HEK293 (cell line): ENCODE measurements around the gene ME3.
"Not testable (repeated sequence)": the region's sequence is repeated elsewhere in the genome, so short reads cannot be mapped to it uniquely, and the experiment has no call there.

ENCODE experiments used
- BCL11B ChIP-seq: fragments of 450-650 bp; formaldehyde crosslinking; IDR thresholded peaks from 2 replicates; pipeline ENCODE4 v1.5.1; 2016; ENCODE audit warnings: low read depth, missing biosample characterization, missing genetic modification characterization
- OVOL3 ChIP-seq: fragments of 450-650 bp; formaldehyde crosslinking; IDR thresholded peaks from 2 replicates; pipeline ENCODE4 v1.5.1; 2016; ENCODE audit warnings: missing biosample characterization, missing genetic modification characterization
- SP7 ChIP-seq: fragments of 450-650 bp; formaldehyde crosslinking; IDR thresholded peaks from 2 replicates; pipeline ENCODE4 v1.5.1; 2016; ENCODE audit warnings: missing biosample characterization, missing genetic modification characterization
- ZNF211 ChIP-seq: fragments of 450-650 bp; formaldehyde crosslinking; IDR thresholded peaks from 2 replicates; pipeline ENCODE4 v1.5.1; 2016; ENCODE audit warnings: low read depth, missing biosample characterization, missing genetic modification characterization
- ZNF394 ChIP-seq: fragments of 450-650 bp; formaldehyde crosslinking; IDR thresholded peaks from 2 replicates; pipeline ENCODE4 v1.5.1; 2016; ENCODE audit warnings: missing biosample characterization, missing genetic modification characterization, mild to moderate bottlenecking, moderate library complexity, borderline replicate concordance
- ZNF629 ChIP-seq: fragments of 450-650 bp; formaldehyde crosslinking; IDR thresholded peaks from 2 replicates; pipeline ENCODE4 v1.5.1; 2017; ENCODE audit warnings: missing biosample characterization, missing genetic modification characterization
- TF ChIP-seq, protein P1 (sequence below): fragments of 450-650 bp; formaldehyde crosslinking; IDR thresholded peaks from 2 replicates; pipeline ENCODE4 v1.5.1; 2016; ENCODE audit warnings: missing biosample characterization, missing genetic modification characterization
- TF ChIP-seq, protein P2 (sequence below): fragments of 450-650 bp; formaldehyde crosslinking; IDR thresholded peaks from 2 replicates; pipeline ENCODE4 v1.5.1; 2016; ENCODE audit warnings: missing biosample characterization, missing genetic modification characterization
- TF ChIP-seq, protein P3 (sequence below): fragments of 450-650 bp; formaldehyde crosslinking; IDR thresholded peaks from 2 replicates; pipeline ENCODE4 v1.5.1; 2016; ENCODE audit warnings: missing biosample characterization, missing genetic modification characterization
- TF ChIP-seq, protein P4 (sequence below): fragments of 450-650 bp; formaldehyde crosslinking; IDR thresholded peaks from 2 replicates; pipeline ENCODE4 v1.5.1; 2017; ENCODE audit warnings: missing biosample characterization, missing genetic modification characterization
- TF ChIP-seq, protein P5 (sequence below): fragments of 450-650 bp; formaldehyde crosslinking; IDR thresholded peaks from 2 replicates; pipeline ENCODE4 v1.5.1; 2016; ENCODE audit warnings: missing biosample characterization, missing genetic modification characterization

DNA sequence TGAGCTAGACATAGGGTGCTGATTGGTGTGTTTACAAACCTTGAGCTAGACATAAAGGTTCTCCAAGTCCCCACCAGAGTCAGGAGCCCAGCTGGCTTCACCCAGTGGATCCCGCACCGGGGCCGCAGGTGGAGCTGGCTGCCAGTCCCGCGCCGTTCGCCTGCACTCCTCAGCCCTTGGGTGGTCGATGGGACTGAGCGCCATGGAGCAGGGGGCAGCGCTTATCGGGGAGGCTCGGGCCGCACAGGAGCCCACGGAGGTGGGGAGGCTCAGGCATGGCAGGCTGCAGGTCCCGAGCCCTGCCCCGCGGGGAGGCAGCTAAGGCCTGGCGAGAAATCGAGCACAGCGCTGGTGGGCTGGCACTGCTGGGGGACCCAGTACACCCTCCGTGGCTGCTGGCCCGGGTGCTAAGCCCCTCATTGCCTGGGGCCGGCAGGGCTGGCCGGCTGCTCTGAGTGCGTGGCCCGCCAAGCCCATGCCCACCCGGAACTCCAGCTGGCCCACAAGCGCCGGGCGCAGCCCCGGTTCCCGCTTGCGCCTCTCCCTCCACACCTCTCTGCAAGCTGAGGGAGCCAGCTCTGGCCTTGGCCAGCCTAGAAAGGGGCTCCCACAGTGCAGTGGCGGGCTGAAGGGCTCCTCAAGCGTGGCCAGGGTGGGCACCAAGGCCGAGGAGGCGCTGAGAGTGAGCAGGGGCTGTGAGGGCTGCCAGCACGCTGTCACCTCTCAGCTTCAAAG, 238.9 kb downstream of the ME3 start:
- TF ChIP-seq OVOL3; ZNF211 (tag by site-specific recombination); SP7 (tag by site-specific recombination); ZNF394 (tag by site-specific recombination); ZNF629 (tag by site-specific recombination); BCL11B (tag by site-specific recombination): not testable (repeated sequence)
- TF ChIP-seq, protein P1, sequence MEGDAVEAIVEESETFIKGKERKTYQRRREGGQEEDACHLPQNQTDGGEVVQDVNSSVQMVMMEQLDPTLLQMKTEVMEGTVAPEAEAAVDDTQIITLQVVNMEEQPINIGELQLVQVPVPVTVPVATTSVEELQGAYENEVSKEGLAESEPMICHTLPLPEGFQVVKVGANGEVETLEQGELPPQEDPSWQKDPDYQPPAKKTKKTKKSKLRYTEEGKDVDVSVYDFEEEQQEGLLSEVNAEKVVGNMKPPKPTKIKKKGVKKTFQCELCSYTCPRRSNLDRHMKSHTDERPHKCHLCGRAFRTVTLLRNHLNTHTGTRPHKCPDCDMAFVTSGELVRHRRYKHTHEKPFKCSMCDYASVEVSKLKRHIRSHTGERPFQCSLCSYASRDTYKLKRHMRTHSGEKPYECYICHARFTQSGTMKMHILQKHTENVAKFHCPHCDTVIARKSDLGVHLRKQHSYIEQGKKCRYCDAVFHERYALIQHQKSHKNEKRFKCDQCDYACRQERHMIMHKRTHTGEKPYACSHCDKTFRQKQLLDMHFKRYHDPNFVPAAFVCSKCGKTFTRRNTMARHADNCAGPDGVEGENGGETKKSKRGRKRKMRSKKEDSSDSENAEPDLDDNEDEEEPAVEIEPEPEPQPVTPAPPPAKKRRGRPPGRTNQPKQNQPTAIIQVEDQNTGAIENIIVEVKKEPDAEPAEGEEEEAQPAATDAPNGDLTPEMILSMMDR (tag by site-specific recombination), result not testable (repeated sequence)
- TF ChIP-seq, protein P2, sequence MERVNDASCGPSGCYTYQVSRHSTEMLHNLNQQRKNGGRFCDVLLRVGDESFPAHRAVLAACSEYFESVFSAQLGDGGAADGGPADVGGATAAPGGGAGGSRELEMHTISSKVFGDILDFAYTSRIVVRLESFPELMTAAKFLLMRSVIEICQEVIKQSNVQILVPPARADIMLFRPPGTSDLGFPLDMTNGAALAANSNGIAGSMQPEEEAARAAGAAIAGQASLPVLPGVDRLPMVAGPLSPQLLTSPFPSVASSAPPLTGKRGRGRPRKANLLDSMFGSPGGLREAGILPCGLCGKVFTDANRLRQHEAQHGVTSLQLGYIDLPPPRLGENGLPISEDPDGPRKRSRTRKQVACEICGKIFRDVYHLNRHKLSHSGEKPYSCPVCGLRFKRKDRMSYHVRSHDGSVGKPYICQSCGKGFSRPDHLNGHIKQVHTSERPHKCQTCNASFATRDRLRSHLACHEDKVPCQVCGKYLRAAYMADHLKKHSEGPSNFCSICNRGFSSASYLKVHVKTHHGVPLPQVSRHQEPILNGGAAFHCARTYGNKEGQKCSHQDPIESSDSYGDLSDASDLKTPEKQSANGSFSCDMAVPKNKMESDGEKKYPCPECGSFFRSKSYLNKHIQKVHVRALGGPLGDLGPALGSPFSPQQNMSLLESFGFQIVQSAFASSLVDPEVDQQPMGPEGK (tag by site-specific recombination), result not testable (repeated sequence)
- TF ChIP-seq, protein P3, sequence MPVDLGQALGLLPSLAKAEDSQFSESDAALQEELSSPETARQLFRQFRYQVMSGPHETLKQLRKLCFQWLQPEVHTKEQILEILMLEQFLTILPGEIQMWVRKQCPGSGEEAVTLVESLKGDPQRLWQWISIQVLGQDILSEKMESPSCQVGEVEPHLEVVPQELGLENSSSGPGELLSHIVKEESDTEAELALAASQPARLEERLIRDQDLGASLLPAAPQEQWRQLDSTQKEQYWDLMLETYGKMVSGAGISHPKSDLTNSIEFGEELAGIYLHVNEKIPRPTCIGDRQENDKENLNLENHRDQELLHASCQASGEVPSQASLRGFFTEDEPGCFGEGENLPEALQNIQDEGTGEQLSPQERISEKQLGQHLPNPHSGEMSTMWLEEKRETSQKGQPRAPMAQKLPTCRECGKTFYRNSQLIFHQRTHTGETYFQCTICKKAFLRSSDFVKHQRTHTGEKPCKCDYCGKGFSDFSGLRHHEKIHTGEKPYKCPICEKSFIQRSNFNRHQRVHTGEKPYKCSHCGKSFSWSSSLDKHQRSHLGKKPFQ (tag by site-specific recombination), result not testable (repeated sequence)
- TF ChIP-seq, protein P4, sequence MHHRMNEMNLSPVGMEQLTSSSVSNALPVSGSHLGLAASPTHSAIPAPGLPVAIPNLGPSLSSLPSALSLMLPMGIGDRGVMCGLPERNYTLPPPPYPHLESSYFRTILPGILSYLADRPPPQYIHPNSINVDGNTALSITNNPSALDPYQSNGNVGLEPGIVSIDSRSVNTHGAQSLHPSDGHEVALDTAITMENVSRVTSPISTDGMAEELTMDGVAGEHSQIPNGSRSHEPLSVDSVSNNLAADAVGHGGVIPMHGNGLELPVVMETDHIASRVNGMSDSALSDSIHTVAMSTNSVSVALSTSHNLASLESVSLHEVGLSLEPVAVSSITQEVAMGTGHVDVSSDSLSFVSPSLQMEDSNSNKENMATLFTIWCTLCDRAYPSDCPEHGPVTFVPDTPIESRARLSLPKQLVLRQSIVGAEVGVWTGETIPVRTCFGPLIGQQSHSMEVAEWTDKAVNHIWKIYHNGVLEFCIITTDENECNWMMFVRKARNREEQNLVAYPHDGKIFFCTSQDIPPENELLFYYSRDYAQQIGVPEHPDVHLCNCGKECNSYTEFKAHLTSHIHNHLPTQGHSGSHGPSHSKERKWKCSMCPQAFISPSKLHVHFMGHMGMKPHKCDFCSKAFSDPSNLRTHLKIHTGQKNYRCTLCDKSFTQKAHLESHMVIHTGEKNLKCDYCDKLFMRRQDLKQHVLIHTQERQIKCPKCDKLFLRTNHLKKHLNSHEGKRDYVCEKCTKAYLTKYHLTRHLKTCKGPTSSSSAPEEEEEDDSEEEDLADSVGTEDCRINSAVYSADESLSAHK (tag by site-specific recombination), result not testable (repeated sequence)
- TF ChIP-seq, protein P5, sequence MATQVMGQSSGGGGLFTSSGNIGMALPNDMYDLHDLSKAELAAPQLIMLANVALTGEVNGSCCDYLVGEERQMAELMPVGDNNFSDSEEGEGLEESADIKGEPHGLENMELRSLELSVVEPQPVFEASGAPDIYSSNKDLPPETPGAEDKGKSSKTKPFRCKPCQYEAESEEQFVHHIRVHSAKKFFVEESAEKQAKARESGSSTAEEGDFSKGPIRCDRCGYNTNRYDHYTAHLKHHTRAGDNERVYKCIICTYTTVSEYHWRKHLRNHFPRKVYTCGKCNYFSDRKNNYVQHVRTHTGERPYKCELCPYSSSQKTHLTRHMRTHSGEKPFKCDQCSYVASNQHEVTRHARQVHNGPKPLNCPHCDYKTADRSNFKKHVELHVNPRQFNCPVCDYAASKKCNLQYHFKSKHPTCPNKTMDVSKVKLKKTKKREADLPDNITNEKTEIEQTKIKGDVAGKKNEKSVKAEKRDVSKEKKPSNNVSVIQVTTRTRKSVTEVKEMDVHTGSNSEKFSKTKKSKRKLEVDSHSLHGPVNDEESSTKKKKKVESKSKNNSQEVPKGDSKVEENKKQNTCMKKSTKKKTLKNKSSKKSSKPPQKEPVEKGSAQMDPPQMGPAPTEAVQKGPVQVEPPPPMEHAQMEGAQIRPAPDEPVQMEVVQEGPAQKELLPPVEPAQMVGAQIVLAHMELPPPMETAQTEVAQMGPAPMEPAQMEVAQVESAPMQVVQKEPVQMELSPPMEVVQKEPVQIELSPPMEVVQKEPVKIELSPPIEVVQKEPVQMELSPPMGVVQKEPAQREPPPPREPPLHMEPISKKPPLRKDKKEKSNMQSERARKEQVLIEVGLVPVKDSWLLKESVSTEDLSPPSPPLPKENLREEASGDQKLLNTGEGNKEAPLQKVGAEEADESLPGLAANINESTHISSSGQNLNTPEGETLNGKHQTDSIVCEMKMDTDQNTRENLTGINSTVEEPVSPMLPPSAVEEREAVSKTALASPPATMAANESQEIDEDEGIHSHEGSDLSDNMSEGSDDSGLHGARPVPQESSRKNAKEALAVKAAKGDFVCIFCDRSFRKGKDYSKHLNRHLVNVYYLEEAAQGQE, result not testable (repeated sequence)
